SIG-M5 (cell line): ENCODE results near the gene CCL4.
"Not testable (repeated sequence)": the region's sequence is repeated elsewhere in the genome, so short reads cannot be mapped to it uniquely, and the experiment has no call there.

Experiments used
- DNase-seq: peaks from one replicate; lab custom pipeline; 2025; lab: John Stamatoyannopoulos, UW

Gene CCL4

DNA sequence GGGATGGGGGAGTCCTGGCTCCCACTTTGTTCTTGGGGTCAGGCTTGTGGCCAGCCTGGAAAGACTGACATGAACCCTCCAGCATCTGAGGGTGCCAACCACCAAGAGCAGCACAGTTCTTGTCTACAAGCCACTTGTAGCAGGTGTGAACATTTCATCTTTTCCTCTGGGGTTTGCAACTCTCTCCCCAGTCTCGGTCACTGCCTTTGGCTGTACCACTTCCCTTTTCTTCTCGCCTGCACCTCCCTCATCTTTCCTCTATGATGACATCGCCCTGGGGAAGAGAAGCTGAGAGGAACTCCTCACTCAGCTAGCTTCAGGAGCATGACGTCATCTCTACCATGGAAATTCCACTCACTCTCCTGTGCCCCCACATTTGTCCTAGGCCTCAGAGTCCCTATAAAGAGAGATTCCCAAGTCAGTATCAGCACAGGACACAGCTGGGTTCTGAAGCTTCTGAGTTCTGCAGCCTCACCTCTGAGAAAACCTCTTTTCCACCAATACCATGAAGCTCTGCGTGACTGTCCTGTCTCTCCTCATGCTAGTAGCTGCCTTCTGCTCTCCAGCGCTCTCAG is at the start of gene CCL4:
Gene CCL4, plus strand, starts transcription at position 427 of the 575 bp plus-strand sequence. Its CDS starts 79 bp downstream, at position 506.
- not testable (repeated sequence) for DNase-seq

GRCh38 chr17:36055171-36055570 is 48.5 kb upstream of the CCL4 start:
- DNase-seq: no peak

DNA sequence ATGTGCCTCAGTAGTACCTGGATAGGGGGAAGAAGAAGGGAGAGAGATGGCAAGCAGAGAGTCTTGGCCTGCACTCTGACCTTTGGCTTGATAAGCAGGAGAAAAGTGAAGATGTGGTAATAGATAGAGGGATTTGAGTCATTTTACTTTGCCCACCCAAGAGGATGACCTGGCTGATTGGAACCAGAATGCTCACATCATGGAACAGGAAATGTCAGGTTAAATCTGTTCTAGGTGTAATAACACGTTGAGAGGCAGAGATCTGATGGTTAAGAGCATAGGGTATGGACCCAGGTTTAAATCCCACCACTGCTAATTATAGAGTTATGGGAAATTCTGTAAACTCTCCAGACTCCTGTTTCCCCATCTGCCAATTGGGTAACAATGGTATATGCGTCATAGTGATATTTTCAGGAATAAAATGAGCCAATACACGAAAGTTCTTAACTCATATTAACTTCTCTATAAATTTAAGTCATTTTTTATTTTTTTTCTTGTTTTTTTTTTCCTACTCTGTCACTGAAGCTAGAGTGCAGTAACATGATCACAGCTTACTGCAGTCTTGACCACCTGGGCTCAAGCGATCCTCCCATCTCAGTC is 47.6 kb upstream of the CCL4 start:
- DNase-seq: no peak

GRCh38 chr17:36057911-36058310 is 45.7 kb upstream of the CCL4 start:
- DNase-seq: no peak

DNA sequence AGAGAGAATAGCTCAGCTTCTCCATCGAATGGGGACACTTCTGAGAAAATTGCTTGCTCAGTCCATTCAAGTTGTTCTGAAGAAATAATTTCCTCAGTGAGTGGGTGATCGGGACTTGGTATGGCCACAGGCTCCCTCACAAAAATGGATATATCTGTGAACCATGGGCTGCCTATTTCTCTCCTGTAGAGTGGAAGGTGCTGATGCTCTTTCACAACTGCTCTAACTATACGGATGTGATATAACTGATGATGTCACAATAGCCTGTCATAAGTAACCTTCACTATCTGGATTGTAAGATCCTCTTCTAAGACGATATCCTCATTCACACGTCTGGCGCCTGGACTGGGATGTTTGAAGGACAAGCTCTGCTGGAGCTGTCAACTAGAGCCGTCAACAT is 44.2 kb upstream of the CCL4 start:
- no peak for DNase-seq

DNA sequence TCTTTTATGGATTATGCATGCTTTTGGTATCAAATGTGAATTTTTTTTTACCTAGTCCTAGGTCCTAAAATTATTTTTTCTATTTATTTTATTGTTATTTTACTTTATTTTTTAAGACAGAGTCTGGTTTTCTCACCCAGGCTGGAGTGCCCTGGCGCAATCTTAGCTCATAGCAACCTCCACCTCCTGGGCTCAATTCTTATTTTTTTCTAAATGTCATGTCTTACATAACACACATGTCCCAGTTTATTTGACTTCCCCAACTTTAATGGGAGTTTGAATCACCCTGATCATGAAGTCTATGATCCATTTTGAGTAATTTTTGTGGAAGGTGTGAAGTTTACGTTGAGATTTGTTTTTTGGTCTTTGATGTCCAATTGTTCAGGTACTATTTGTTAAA is 42.8 kb upstream of the CCL4 start:
- no peak for DNase-seq

- no peak for DNase-seq
Measured at GRCh38 chr17:36063786-36064541, 39.7 kb upstream of the CCL4 start, which contains the start of gene CCL18. CCL18 (plus strand) TSS chr17:36064272; CDS start chr17:36064343, 71 bp downstream.

DNA sequence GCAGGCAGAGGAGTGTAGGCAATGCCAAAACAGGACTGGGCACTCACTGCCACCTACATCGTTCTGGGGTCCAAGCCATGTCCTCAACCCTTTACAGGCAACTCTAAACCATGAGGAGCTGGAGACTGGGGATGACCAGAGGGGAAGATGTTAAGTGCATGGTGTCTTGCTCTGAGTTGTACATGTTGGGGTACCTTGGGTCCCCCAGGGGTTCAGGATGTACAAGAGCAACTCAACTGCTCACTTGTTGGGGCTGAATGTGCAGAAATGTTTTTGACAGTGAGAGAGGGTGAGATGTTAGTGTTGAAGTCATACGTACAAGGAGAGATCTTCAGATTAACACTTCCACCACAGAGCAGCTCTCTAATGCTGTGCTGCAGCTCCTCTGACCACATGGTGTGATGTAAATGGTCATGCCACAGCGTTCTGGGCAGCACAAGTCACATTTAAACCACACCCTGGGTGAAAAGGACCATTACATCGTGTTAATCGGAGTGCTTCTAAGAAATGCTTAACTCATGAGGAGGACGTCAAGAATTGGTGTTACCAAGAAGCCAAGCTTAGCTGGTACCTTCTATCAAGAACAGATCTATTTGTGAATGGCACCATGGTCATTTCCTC is 37.2 kb upstream of the CCL4 start:
- DNase-seq: no peak

GRCh38 chr17:36068524-36068923 is 35.1 kb upstream of the CCL4 start:
- DNase-seq: no peak

DNA sequence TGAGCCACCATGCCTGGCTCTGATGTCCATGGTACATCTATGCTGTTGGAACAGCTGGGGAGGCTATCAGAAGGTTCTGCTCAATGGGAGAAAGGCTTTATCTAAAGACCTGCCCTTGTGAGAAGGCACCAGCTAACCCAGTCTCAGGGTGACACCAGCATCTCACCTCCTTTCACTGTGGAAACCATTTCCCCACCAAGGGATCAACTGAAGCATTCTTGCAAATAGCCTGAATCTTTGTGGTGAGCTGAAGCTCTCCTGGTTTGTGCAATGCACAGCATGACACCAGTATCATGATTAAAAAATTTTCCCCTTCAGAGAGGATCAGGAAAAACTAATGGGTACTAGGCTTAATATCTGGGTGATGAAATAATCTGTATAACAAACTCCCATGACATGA is 34.5 kb upstream of the CCL4 start:
- no peak for DNase-seq

DNA sequence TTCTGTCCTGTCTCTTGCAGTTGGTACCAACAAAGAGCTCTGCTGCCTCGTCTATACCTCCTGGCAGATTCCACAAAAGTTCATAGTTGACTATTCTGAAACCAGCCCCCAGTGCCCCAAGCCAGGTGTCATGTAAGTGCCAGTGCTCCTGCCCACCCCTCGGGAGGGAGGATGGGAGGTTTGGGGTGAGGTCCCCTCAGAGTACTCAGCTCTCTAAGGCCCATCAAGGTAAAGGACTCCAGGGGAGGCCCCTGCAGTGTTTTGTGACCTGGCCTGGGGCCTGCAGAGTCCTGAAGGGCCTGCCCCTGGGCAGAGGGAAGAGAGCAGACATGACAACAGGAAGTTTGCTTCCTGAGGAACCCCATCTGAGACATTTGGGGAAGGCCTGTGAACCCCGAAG is 33.2 kb upstream of the CCL4 start:
- DNase-seq: no peak

DNA sequence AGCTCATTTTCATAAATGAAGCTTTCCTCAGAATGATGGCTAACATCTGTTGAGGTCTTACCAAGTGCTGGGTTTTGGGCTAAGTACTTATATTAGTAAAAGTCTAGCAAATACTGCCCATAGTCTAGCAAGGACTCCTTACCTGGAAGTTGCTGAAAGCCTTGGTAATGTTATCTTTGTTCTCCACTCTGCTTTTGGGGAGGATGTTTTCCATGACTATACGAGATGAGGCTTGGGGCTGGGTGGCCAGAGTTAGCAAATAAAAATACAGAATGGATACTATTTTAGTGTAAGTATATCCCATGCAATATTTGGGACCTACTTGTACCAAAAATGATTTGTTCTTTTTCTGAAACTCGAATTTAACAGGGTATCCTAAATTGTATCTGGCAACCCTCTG is 31.9 kb upstream of the CCL4 start:
- DNase-seq: no peak

GRCh38 chr17:36072431-36073121 is 31.1 kb upstream of the CCL4 start:
- DNase-seq: no peak

DNA sequence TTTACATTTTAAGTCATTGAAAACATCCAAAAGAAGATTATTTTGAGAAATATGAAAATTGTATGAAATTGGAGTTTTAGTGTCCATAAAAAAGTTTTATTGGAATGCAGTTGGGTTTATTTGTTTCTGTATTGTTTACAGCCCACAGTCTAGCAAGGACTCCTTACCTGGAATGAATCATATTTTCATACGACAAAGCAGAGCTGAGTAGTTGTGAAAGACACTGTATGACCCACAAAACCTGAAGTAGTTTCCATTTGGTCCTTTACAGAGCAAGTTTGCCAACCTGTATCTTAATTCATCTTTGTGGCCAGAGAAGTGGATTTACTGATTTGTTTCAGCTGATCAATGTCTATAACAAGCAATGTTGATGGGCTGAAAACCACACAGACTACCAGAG is 29.3 kb upstream of the CCL4 start:
- DNase-seq: no peak

DNA sequence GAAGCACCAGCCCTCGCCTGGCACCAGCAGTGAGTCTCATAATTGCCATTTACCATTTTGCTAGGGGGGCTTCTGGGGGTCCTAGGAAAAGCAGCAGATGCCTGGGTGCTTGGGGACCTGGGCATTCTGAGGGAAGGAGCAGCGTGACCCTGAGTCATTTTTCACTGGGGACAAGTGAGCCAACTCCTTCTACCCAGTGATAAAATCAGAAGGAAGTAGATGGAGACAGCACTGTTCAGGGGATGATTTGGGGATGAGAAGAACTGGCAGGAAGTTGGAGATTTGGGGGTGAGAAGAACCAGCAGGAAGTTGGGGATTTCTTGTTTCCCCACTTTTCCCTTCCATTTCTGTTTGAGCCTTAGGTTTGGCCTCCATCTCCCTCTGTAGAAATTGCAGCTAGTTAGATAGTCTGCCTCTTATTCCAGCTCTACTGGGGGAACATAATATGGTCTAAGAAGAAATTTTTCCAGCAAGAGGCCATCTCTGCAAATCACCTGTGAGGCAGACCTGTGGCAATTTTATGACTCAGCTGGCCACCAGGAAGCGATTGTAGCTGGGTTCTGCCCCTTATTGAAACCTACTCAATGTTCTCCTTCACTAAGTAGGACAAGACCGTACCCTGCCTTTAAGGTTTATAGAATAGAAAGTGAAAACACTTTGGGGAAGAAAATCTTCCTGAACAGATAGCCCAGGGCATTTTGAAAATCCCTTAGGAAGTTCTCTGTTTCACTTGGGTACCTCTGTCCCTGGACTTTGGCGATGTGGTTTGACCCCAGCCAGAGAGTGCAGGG is 21.8 kb upstream of the CCL4 start:
- not testable (repeated sequence) for DNase-seq

DNA sequence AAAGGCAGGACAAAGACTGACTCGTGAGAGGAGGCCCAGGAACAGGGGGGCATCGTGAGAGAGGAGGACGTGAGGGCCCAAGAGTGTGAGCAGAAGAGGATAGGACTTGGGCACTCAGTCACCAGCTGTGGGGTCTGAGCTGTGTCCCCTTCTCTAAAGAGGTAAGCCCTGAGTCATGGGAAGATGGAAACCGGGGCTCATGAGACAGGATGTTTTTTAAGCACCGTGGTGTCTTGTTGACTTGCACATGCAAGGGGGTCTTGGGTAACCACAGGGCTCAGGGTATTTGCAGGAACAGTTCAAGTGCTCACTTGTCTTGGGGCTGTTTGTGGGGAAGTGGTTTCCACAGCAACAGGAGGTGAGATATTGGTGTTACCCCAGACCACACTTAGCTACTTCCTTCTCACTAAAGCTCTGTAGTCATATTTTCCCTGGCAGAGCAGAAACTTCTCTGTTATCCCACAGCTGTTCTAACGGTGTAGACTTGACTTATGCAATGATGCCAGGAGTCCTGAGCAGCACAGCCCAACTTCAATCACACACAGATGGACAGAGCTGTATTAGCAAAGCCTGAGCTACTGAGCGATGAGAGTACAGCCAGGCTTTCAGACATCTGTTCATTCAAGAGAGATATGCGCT is 21.0 kb upstream of the CCL4 start:
- peak; percentile 99 for DNase-seq

DNA sequence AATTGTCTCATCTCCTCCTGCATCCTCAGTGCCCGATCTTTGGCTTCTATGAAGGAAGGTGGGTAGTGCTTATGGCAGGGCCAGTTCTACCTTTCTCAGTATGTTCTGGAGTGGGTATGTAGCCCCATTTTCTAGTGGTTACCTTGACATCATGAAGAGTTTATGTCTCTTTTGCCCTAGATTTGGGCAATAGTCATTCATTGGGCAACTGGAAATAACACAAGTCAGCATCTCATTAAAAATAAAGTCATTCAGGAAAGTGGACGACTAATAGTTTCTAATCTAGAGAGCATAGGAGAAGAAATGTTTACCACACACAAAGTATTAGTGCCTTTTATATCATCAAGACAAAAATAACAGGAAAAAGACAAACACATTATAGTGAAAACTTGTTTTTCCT is 19.9 kb upstream of the CCL4 start:
- not testable (repeated sequence) for DNase-seq

DNA sequence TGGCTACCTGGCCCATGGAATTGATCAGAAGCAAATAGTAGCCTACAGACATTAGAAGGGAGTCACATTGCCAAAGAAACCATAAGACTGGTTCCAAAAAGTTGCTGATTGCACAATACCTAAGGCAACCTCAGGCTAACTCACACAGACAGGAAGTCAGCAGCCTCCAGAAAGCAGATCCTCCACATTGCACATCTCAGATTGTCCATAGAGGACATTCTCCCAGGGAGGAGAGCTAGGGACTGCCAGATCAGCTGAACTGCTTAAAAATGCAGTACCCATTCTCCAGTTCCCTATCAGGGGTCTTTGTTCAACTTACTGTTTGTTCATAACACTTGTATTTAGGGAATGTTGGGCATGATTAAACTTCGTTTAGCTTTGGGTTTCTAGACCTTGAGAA is 17.9 kb upstream of the CCL4 start:
- no peak for DNase-seq

GRCh38 chr17:36086791-36087190 is 16.8 kb upstream of the CCL4 start:
- no peak for DNase-seq

- DNase-seq: not testable (repeated sequence)
Measured at GRCh38 chr17:36087471-36087870, 16.2 kb upstream of the CCL4 start.
